Sigmoid colon (tissue), 3 donors: Measurements from ENCODE around the gene PTPRT.

Source experiments
- CTCF ChIP-seq, 4 experiments: fragments of 450-650 bp in 3 of 4; fragments of 200-600 bp in 1 of 4; IDR thresholded peaks; one replicate each; pipeline ENCODE4 v1.5.1; 2016 to 2019; ENCODE audit warnings: antibody characterized with exemption in 4 of 4, mild to moderate bottlenecking in 3 of 4, moderate library complexity in 2 of 4
- POLR2A ChIP-seq, 2 donors: fragments of 450-650 bp; IDR thresholded peaks; one replicate each; pipeline ENCODE4 v1.6.1; 2016; ENCODE audit warnings: antibody characterized with exemption in 2 of 2, mild to moderate bottlenecking in 2 of 2, moderate library complexity in 2 of 2

GRCh38 chr20:42588847-42589246 is 600.9 kb downstream of the PTPRT start:
- TF ChIP-seq CTCF (IDR thresholded peaks at IDR 0.05): no peak
- no peak for TF ChIP-seq POLR2A (IDR thresholded peaks at IDR 0.05)
